Esophagus squamous epithelium (tissue), 5 donors: ENCODE results near the gene C3orf62. TPM values are rescaled to one million over a fixed set of nuclear protein-coding genes. Genes with fewer than 3 reads are reported as not detected.

Source experiments
- DNase-seq: peaks from one replicate; lab custom pipeline; 2025; lab: John Stamatoyannopoulos, UW
- H3K27ac ChIP-seq, 4 donors: fragments of 200-600 bp; sonication (generic); one replicate each; pipeline ENCODE4 v1.5.1; 2016 to 2019; ENCODE audit warnings: mild to moderate bottlenecking in 1 of 4
- H3K27me3 ChIP-seq, 4 donors: fragments of 200-600 bp; sonication (generic); 1 replicate in 3 of 4; 2 replicates in 1 of 4; pipeline versions ENCODE4 v1.5.1 to v1.6.0; 2017 to 2021; ENCODE audit warnings: antibody characterized with exemption in 1 of 4
- H3K36me3 ChIP-seq, 3 donors: fragments of 200-600 bp; sonication (generic); one replicate each; pipeline ENCODE4 v1.5.1; 2016 to 2019
- H3K4me1 ChIP-seq, 3 donors: fragments of 200-600 bp; sonication (generic); one replicate each; pipeline ENCODE4 v1.5.1; 2017 to 2019
- H3K4me3 ChIP-seq, 4 donors: fragments of 200-600 bp; sonication (generic); 1 replicate in 3 of 4; 2 replicates in 1 of 4; pipeline ENCODE4 v1.5.1; 2016 to 2019; ENCODE audit warnings: mild to moderate bottlenecking in 2 of 4, moderate library complexity in 1 of 4
- H3K9me3 ChIP-seq, 3 donors: fragments of 200-600 bp; sonication (generic); one replicate each; pipeline ENCODE4 v1.5.1; 2016 to 2019
- POLR2A ChIP-seq, 4 donors: fragments of 450-650 bp; IDR thresholded peaks; one replicate each; pipeline ENCODE4 v1.6.1; 2017; ENCODE audit warnings: antibody characterized with exemption in 4 of 4, mild to moderate bottlenecking in 4 of 4, moderate library complexity in 3 of 4
- WGBS, 2 donors: methylation state at CpG; one replicate each; pipeline ENCODE4 v1.1.5; 2018; 5-methylcytosine and 5-hydroxymethylcytosine counted together
- intact Hi-C: fragments of 100-400 bp; cut with DNase I; formaldehyde crosslinking; loops from one replicate; pipeline ENCODE4 v1.15.0; 2022
- total RNA-seq, 4 donors: library from RNA; depleted of rRNA; stranded (reverse); fragments of >200 nt; gene quantifications; one replicate each; pipeline ENCODE4 v1.1.0, GENCODE V29; 2016
- TF ChIP-seq, protein P1 (sequence below), 6 experiments: fragments of 450-650 bp in 4 of 6; fragments of 200-600 bp in 2 of 6; sonication (generic) in 2 of 6; IDR thresholded peaks; one replicate each; pipeline ENCODE4 v1.5.1; 2016 to 2019; ENCODE audit warnings: antibody characterized with exemption in 6 of 6, mild to moderate bottlenecking in 4 of 6, moderate library complexity in 4 of 6
- donor health status: DM: yes; HTN: yes; CAD: no.

The C3orf62 gene
- total RNA-seq, 4 donors from 2014 or later: 1.8 to 3.6 (median 3.0) TPM

DNA sequence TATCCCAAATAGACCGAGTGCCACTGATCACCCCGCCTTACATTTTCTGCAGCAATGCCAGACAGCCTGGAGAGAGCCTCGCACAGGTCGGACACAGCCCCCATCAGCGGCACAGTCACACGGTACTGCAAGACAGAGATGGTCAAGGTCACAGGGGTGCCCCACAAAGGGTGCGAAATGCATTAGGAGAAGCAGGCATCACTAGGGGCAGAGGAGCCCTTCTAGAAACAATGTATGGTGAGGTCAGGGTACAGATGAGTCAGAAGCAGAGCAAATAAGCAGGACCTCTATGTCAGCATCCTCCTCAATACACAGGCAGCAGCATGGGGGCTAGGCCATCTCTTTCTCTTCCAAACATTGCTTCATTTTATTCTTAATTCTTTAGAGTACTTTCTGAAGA lies 21.5 kb upstream of the C3orf62 start:
- no peak for DNase-seq
- H3K27me3 ChIP-seq: no peaks in the 10 kb centered on the region
- 91 to 92% methylated on average over 6 to 7 of the region's 7 CpGs for WGBS, 2 donors
- TF ChIP-seq, protein P1, sequence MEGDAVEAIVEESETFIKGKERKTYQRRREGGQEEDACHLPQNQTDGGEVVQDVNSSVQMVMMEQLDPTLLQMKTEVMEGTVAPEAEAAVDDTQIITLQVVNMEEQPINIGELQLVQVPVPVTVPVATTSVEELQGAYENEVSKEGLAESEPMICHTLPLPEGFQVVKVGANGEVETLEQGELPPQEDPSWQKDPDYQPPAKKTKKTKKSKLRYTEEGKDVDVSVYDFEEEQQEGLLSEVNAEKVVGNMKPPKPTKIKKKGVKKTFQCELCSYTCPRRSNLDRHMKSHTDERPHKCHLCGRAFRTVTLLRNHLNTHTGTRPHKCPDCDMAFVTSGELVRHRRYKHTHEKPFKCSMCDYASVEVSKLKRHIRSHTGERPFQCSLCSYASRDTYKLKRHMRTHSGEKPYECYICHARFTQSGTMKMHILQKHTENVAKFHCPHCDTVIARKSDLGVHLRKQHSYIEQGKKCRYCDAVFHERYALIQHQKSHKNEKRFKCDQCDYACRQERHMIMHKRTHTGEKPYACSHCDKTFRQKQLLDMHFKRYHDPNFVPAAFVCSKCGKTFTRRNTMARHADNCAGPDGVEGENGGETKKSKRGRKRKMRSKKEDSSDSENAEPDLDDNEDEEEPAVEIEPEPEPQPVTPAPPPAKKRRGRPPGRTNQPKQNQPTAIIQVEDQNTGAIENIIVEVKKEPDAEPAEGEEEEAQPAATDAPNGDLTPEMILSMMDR (IDR thresholded peaks at IDR 0.05): no peak
- peak overlapping the region in 3 of 4 donors; percentile 76 to 87 (median 80) for H3K27ac ChIP-seq
- no peak overlapping the region for H3K4me3 ChIP-seq
- H3K9me3 ChIP-seq: no peaks in the 10 kb centered on the region
- peaks cover 50 to 98% (median 53%) of the 10 kb centered on the region in 3 donors for H3K36me3 ChIP-seq
- H3K4me1 ChIP-seq: peaks cover 16 to 36% (median 20%) of the 10 kb centered on the region in 3 donors
- intact Hi-C loops: no loop called here

DNA sequence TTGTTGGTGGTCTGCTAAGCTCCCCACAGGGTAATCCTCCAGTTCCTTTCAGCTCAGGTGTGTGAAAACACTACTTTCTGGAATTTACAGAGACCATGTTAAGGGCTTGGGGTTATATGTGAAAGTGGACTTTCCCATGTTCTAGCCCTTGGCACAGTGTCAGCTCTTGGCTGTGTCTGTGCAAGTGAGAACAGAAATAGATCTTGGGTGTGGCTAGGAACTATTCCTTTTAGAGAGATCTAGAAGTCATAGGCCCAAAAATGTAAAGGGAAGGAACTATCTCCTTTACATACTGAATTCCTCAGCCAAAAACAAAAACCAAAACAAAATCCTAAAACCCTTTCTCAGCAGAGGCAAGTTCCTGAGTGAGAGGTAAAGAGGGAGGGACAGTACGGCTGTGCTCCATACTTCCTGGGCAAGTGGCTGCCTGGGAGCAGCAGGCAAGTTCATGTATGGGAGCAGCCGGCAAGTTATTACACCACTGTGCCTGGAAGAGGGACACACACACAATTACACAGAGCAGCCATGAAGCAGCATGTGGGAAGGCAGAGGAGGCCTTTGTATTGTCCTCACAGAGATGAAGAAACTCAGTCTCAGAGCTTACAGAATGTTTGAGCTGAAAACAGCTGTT lies 19.9 kb upstream of the C3orf62 start:
- Histone ChIP-seq H3K36me3 (peaks cover 47 to 98% (median 69%) of the 10 kb centered on the region in 3 donors), H3K4me3 (no peak overlapping the region), H3K9me3 (no peaks in the 10 kb centered on the region), H3K27me3 (no peaks in the 10 kb centered on the region), H3K27ac (peak overlapping the region; percentile 76 to 87 (median 80)), H3K4me1 (peaks cover 16 to 31% (median 20%) of the 10 kb centered on the region in 3 donors)
- no peak for DNase-seq
- intact Hi-C loops: no loop called here
- TF ChIP-seq, protein P1 (IDR thresholded peaks at IDR 0.05): no peak
- no peak for TF ChIP-seq POLR2A (IDR thresholded peaks at IDR 0.05)
- 43 to 47% methylated on average over 2 of the region's 2 CpGs for WGBS, 2 donors

DNA sequence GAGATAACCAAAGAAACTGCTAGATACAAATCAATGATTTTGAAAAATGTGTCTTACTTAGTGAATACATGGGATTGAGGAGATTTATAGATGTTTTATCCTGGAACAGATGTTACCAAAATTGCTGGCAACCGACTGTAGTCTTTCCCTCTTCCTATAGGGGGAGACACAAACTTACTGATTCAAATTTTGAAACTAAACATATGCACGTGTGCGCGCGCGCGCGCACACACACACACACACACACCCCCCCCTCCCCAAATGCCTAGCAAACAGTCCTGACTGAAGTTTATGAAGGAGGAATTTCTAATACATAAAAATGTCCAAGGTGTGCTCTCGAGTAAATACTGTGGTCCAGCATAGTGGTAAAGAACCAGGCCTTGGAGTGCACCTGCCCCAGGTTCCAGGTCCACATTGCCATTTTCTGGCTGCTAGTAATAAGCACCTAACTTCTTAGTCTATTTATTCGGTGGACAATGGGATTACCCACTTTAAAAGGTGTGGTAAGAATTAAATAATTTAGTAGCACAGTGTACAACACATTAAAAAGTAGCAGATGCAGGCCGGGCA lies 18.5 kb upstream of the C3orf62 start:
- Histone ChIP-seq H3K27me3 (no peaks in the 10 kb centered on the region), H3K9me3 (no peaks in the 10 kb centered on the region), H3K4me3 (no peak overlapping the region), H3K27ac (peak overlapping the region in 1 of 4 donors; percentile 76), H3K36me3 (peaks cover 44 to 98% (median 68%) of the 10 kb centered on the region in 3 donors), H3K4me1 (peaks cover 16 to 31% (median 20%) of the 10 kb centered on the region in 3 donors)
- 81 to 86% methylated on average over 9 to 11 of the region's 11 CpGs for WGBS, 2 donors
- no peak for DNase-seq
- TF ChIP-seq, protein P1 (IDR thresholded peaks at IDR 0.05): peak in 5 of 6 experiments; percentile 30 to 60 (median 49)
- TF ChIP-seq POLR2A (IDR thresholded peaks at IDR 0.05): no peak
- intact Hi-C loops: no loop called here

DNA sequence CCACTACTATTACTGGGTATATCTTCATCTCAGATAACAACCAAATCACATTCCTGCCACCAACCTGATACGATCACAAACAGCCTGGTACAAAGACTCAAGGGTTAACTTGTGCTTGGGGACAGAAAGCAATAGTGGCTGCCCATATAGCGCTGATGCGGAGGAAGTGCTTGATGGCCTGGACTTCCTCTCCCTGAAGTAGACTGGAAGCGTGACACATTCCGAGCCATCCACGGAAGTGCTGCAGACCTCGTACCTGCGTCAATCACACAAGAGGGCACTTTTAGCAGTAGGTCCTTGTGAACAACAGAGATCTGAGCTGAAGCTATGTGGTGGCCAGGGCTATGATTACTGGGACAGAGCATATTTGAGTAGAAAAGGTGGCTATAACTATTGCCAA lies 17.3 kb upstream of the C3orf62 start:
- Histone ChIP-seq H3K4me1 (peaks cover 16 to 31% (median 20%) of the 10 kb centered on the region in 3 donors), H3K4me3 (no peak overlapping the region), H3K9me3 (no peaks in the 10 kb centered on the region), H3K36me3 (peaks cover 36 to 98% (median 72%) of the 10 kb centered on the region in 3 donors), H3K27me3 (no peaks in the 10 kb centered on the region), H3K27ac (peak overlapping the region in 1 of 4 donors; percentile 2)
- WGBS, 2 donors: 58 to 94% methylated on average over 3 to 8 of the region's 8 CpGs
- intact Hi-C loops: no loop called here
- no peak for DNase-seq
- no peak for TF ChIP-seq POLR2A (IDR thresholded peaks at IDR 0.05)
- TF ChIP-seq, protein P1 (IDR thresholded peaks at IDR 0.05): no peak

DNA sequence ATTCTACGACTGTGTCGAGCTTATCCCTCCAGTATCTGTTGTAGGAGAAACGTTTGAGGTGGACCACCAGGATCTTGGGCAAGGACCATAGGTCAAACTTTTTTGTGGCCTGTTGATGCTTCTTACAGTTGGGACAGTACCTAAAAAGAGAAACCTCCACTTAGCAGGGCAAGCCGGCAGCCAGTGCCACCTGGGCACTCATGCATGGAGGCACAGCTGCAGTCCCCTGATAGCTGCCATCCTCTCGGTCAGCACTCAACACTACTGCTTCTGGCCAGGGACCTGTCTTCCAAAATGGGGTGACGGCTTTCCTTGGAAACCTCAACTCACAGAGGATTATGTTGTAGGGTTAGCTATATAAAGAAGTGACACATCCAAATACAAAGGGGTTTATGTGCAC lies 7.0 kb upstream of the C3orf62 start:
- Histone ChIP-seq H3K36me3 (peaks cover 44 to 100% (median 63%) of the 10 kb centered on the region in 3 donors), H3K9me3 (no peaks in the 10 kb centered on the region), H3K27ac (no peak overlapping the region), H3K27me3 (no peaks in the 10 kb centered on the region), H3K4me3 (no peak overlapping the region), H3K4me1 (peaks cover 0 to 10% (median 10%) of the 10 kb centered on the region in 3 donors)
- DNase-seq: no peak
- WGBS, 2 donors: 94 to 100% methylated on average over 4 to 6 of the region's 6 CpGs
- intact Hi-C loops: no loop called here
- TF ChIP-seq, protein P1 (IDR thresholded peaks at IDR 0.05): no peak
- TF ChIP-seq POLR2A (IDR thresholded peaks at IDR 0.05): no peak
